ENCODE results near the gene PRKCZ.

- TF ChIP-seq CTCF (conservative IDR thresholded peaks at IDR 0.05) (no peak), EZH2 (IDR thresholded peaks at IDR 0.05; ENCODE audit: low read depth) (no peak)
These were observed 63.5 kb downstream of the PRKCZ start for GRCh38 chr1:2113620-2114135.

Measured in PC-9 (cell line).